Hematopoietic multipotent progenitor cell treated with erythropoietin and hydrocortisone succinate and interleukin-3 and kit ligand, for 8 days (in vitro differentiated cells): ENCODE data around the gene PDE10A.

Source experiments
- DNase-seq: peaks from one replicate; pipeline ENCODE4 v3.0.0-alpha.2; 2015

The PDE10A gene

DNA sequence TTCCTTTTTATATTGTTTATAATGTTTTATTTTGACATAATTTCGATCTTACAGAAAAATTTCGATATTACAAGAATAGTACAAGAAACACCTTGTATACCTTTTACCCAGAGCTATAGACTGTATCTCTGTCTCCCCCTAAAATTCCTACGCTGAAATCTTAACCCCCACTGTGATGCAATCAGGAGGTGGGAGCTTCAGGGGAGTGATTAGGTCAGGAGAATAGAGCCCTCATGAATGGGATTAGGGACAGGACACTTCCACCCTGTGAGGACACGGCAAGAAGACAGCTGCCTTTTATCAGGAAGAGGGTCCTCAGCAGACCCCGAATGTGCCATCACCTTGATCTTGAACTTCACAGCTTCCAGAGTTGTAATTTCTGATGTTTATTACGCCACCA is 204.9 kb downstream of the PDE10A start:
- no peak for DNase-seq

DNA sequence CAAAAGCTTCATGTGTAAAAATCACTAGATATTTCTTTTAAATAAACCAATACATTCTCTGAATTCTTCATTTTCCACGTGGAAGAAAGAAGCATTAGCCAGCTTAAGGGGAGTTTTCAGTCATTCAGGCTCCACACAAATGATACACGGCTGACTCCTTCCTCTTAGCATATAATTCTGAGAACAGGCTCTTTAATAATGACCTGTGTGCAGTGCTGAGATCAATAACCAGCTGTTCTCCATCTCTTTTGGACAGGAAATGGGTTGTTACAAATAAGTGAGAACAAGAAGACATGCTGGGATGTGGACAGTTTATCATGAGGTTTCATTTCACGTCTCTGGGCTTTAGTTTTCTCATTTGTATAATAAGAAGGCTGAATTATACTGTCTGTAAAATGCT is 206.8 kb downstream of the PDE10A start:
- no peak for DNase-seq

DNA sequence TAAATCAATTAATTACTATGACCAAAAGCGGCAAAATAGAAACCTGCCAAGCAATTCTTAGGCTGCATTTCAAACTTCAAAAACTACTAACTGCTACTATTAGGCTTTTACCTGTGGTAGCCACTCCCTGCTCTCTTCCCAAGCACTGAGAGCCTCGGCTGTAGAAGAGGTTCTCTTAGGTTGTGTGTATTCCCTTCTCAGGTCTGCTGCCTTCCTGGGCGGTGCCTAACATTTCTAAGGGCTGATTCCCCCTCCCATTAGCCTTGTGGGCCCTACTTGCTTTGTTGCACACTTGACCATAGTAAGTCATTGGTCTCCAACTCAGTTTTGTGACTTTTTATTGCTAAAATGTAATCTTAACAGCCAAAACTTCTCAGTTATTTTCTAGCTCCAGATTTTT is 207.6 kb downstream of the PDE10A start:
- DNase-seq, result no peak

GRCh38 chr6:165453395-165453794 is 209.6 kb downstream of the PDE10A start:
- DNase-seq, result no peak

DNA sequence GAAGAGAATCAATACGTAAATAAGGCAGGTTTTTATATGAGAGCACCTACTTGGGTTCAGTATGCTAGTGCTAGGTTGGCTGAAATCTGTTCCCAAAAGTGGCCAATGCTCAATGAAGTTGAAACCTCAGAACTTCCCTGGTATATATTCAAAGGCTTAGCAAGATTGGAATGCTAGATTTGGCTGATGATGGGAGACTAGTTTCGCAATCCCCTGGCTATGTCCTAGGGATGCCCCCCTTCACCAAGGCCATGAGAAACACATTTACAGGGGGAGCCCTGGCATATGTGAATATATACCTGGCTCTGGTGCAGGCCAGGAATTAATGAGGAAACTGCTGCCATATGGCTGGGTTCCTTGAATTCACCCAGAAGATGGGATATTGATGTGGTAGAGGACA is 211.2 kb downstream of the PDE10A start:
- DNase-seq, result no peak

- no peak for DNase-seq
These were observed 214.8 kb downstream of the PDE10A start for GRCh38 chr6:165448210-165448609.

DNA sequence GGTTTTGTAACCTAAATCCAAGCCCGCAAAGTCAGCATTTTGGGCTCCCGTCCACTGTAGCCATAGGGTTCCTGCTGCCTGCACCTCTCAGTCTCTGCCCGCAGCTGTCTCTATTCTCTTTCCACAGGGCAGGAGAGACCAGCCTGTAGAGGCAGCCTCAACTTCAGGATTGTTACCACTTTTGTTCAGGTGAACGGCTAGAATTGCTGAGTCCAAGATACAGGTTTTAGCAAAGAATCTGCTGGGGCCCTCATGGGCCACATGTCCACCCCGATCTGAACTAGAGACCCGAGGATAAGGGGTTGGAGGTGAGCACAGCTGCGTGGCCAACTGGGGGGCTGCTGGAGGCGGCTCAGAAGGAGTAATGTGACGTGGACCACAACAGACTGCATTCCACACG is 215.9 kb downstream of the PDE10A start:
- no peak for DNase-seq

DNA sequence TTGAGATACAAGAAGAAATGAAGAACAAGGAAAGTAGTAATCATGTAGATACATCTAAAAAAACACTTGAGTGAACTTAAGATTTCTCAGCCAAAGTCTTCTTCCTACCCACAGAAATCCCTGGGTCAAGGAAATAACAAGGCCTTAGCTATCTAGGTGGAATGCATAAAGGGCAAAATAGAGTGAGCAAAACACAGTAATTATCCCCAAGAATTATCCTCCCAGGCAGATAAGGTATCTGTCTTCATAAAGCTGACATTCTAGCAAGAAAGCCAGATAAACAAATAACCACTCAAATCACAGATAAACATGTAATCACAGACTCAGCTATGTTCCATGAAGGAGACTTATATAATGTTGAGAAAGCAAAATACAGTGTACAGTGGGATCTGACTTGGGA is 216.7 kb downstream of the PDE10A start:
- no peak for DNase-seq

GRCh38 chr6:165443462-165443861 is 219.6 kb downstream of the PDE10A start:
- no peak for DNase-seq

DNA sequence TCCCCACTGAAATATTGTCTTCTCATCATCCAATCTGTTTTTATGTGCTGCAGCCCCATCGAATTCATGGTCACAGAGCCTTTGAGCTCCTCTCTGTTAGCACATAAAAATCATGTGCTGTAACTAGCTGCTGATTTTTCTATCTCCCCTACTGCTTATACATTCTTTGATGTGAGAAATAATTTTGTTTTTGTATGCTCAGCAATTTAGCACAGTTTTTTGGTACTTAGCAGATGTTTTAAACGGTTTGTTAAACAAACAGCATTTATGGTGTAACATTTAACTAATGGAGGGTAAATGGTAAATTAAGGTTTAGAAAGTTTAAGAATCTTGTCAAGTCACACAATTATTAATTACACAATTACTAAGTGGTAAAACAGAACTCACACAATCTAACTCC is 221.9 kb downstream of the PDE10A start:
- no peak for DNase-seq

GRCh38 chr6:165439928-165440554 is 223.0 kb downstream of the PDE10A start:
- peak; percentile 26 for DNase-seq

- DNase-seq, result no peak
These were observed 236.1 kb downstream of the PDE10A start for GRCh38 chr6:165426892-165427291.

- DNase-seq, result no peak
These were observed 240.8 kb downstream of the PDE10A start for GRCh38 chr6:165422192-165422591.

- DNase-seq, result no peak
These were observed 245.7 kb downstream of the PDE10A start for GRCh38 chr6:165417278-165417865.

GRCh38 chr6:165404697-165405096 is 258.3 kb downstream of the PDE10A start:
- DNase-seq, result no peak

DNA sequence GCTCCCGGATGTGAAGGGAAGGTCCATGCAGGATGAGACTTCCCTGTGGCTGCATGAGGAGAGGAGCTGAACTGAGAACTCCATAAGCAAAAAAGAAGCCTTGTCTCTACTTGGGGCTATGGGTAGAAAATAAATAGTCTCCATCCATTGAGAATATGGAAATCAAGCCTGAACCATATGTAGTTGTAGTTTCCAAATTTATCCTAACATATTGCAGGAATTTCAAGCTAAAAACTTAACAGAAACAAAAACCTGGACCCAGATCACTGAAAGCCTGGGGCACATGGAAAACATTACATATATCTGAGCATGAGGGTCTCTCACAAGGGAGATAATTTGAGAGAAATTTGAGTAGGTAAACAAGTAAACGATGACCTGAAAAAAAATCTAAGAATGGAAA is 258.7 kb downstream of the PDE10A start:
- no peak for DNase-seq

DNA sequence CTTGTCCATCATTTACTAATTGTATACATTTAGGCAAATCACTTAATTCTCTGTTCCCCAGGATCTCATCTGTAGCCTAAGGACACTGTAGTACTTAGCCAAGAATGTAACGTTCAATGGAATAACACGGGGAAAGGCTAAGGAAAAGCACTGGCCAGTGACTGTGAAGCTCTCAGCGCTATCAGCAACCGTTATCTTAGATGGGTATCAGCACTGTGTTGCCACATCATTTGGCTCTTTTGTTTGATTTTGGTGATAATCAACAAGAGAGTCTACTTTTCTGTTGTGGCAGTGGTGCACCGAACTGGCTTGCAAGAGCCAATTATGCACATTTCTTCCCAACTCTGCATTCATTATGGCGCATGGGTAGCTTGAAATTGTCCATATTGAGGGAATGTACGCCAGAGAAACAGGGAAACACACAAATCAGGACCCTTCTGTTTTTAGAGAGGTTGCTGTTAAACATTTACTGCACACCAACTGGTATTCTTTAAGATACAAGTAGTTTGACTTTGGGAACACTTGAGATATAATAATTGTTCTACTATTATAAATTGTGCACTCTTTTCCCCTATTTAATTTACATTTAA is 259.9 kb downstream of the PDE10A start:
- no peak for DNase-seq

DNA sequence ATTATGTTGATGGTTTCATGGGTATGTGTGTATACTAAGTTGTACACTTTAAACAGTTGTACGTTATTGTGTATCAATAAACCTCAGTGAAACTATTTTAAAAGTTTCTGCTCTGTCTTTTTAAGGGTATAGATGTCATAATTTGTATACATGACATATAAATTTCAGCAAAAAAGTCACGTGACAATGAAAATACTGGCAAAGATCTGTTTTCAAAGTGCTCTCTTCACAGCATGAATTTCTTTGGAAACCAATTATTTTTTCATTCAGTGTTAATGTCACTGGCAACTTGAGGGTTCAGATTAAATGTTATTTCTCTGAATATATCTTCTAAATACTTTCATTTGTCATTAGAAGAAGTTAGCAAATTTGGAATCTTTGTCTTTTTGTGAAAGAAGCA is 261.9 kb downstream of the PDE10A start:
- no peak for DNase-seq

- DNase-seq, result no peak
These were observed 272.6 kb downstream of the PDE10A start for GRCh38 chr6:165390475-165390874.

DNA sequence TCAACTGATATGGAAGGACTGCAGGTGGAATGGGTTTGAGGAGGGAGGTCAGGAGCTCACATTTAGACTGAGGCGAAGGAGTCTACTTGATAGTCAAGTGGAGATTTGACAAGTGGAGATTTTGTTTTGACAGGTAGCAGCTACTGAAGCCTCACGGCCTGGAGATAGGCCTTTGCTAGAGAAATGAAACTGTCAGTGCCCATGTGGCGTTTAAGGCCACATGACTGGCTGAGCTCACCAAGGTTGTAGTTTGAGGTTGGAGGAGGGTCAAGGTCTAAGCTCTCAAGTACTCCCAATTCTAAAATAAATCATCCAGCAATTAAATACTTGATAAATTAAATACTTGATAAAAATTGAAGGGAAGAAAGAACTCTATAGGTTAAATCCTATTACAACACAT is 273.5 kb downstream of the PDE10A start:
- no peak for DNase-seq

DNA sequence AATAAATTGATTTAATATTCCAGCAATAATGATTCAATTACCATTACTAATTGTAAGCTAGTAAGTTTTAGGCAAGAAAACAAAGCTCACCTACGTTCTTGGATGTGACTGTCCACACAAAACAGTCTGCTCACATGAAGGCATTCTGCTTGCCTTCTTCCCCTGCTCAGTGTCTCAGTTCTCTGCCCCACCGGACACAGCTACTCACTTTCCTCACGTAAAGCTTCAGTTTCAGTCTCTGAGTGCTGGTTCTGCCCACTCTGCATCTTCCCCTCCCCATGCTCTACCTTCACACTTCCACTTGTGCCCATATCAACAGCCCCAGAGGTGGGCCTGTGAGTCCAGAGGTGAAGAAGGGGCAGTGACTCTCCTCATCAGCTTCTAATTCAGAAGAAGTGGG is 279.7 kb downstream of the PDE10A start:
- DNase-seq, result no peak

DNA sequence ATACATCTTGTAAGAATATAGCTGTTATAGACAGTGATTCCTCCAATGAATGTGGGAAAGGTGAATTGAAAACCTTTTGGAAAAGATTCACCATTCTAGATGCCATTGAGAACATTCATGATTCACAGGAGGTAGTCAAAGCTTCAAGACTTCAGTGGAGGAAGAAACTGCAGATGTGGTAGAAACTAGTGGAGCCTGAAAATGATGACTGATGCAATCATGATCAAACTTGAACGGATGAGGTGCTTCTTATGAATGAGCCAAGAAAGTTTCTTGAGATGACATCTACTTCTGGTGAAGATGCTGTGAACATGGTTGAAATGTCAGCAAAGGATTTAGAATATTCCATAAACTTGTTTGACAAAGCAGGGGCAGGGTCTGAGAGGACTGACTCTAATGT is 286.9 kb downstream of the PDE10A start:
- no peak for DNase-seq

GRCh38 chr6:165365371-165365770 is 297.7 kb downstream of the PDE10A start:
- DNase-seq, result no peak

GRCh38 chr6:165345700-165346099 is 317.3 kb downstream of the PDE10A start:
- DNase-seq, result no peak

GRCh38 chr6:165340532-165340931 is 322.5 kb downstream of the PDE10A start:
- no peak for DNase-seq
